Measurements from ENCODE around the gene CDC42SE2.

DNA sequence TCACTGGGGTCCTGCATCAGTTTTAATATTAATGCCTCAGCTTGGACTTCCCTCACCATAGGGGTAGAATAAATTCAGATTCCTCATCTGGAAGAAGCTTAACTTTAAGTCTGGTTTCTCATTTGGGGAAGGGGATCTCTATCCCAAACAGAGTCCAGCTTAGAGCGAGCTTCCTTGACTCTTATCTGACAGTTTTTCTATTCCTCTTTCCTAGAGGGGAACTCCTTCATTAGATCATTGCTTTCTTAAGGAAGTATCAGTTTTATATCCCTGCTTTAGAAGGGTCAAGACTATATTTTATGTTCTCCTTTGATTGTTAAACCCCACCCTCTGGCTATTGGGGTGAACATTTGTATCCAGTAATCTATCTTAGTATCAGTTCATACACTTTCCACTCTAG, 24.2 kb upstream of the CDC42SE2 start:
- TF ChIP-seq CTCF (conservative IDR thresholded peaks at IDR 0.05) (no peak), EZH2 (IDR thresholded peaks at IDR 0.05; ENCODE audit: low read depth) (no peak)

Data from PC-9 (cell line).